ENCODE data around the gene CXorf58. TPM values are rescaled to one million over a fixed set of nuclear protein-coding genes. Genes with fewer than 3 reads are reported as not detected.

CXorf58 gene
- total and polyA plus RNA-seq, 2 of the 4 experiments (the other 2 are of a cell fraction), result not detected

GRCh38 chrX:23883737-23884354, 24.0 kb upstream of the CXorf58 start:
- Histone ChIP-seq H2AFZ (replicated peaks; ENCODE audit: low read length, poor library complexity) (peak overlapping the region; percentile 64), H2BK5ac (ENCODE audit: low read depth, low read length, poor library complexity, severe bottlenecking) (peak overlapping the region; percentile 72), H3K9ac (ENCODE audit: low read depth, low read length) (no peak overlapping the region), H3K4me2 (ENCODE audit: low read depth, low read length) (peak overlapping the region; percentile 62), H3K27me3 (ENCODE audit: control insufficient read depth, insufficient read depth, low read length) (no peaks in the 10 kb centered on the region), H3K23ac (ENCODE audit: low read depth, low read length) (no peak overlapping the region), H2BK120ac (ENCODE audit: low read depth, low read length) (peak overlapping the region; percentile 72), H4K8ac (ENCODE audit: low read depth in 2 of 2, low read length in 2 of 2) (peak overlapping the region in 1 of 2 experiments; percentile 28; a peak in 1 of 4 replicates), H4K91ac (ENCODE audit: insufficient read depth, low read depth, low read length) (no peak overlapping the region; the same call in 1 of the 2 replicates), H3K4me1 (ENCODE audit: control insufficient read depth, insufficient read depth, low read length) (peaks cover 9% of the 10 kb centered on the region; the same call in 1 of the 2 replicates), H3K56ac (ENCODE audit: extremely low read depth, insufficient read depth, low read length) (no peak overlapping the region; the same call in 1 of the 2 replicates), H3K4ac (ENCODE audit: low read depth, low read length) (peak overlapping the region; percentile 55), H3K27ac (ENCODE audit: insufficient read depth, low read length) (peak overlapping the region; percentile 62), H4K20me1 (ENCODE audit: insufficient read depth, low read length) (no peaks in the 10 kb centered on the region), H3K18ac (ENCODE audit: low read depth, low read length) (peak overlapping the region; percentile 36; the same call in 1 of the 2 replicates), H3K9me1 (ENCODE audit: insufficient read depth, low read length) (no peaks in the 10 kb centered on the region), H2AK5ac (ENCODE audit: low read depth, low read length) (no peak overlapping the region), H4K5ac (ENCODE audit: low read depth, low read length) (peak overlapping the region; percentile 36; the same call in 1 of the 2 replicates), H2AK9ac (replicated peaks; ENCODE audit: low read depth, low read length, poor library complexity) (peak overlapping the region; percentile 10), H3K4me3 (ENCODE audit: insufficient read depth, low read depth, low read length) (no peak overlapping the region), H3K79me1 (ENCODE audit: low read depth in 1 of 2, low read length in 2 of 2) (0 out of 4 replicates have a peak, but pooled peaks cover 0 to 3% of the 10 kb centered on the region in 2 experiments), H3K36me3 (ENCODE audit: control insufficient read depth, insufficient read depth, low read length) (no peaks in the 10 kb centered on the region), H2BK15ac (ENCODE audit: low read depth, low read length) (no peak overlapping the region), H3K9me3 (ENCODE audit: control insufficient read depth, insufficient read depth, low read length) (no peaks in the 10 kb centered on the region), H2BK20ac (ENCODE audit: low read depth, low read length) (no peak overlapping the region; the same call in 1 of the 2 replicates), H3K14ac (replicated peaks; ENCODE audit: low read depth, low read length) (peak overlapping the region; percentile 40; the same call in 1 of the 2 replicates)
- TF ChIP-seq RFX5 (IDR thresholded peaks at IDR 0.05; ENCODE audit: low read depth, low read length) (no peak), CTCF (conservative IDR thresholded peaks at IDR 0.05; ENCODE audit: low read depth, low read length) (no peak), MAZ (IDR thresholded peaks at IDR 0.05; ENCODE audit: borderline replicate concordance, low read depth, low read length) (no peak), FOS (IDR thresholded peaks at IDR 0.05; ENCODE audit: low read depth, low read length) (peak; percentile 28; the same call in 1 of the 2 replicates), SMC3 (IDR thresholded peaks at IDR 0.05; ENCODE audit: low read depth, low read length) (no peak), MXI1 (IDR thresholded peaks at IDR 0.05; ENCODE audit: borderline replicate concordance, low read depth, low read length) (0 out of 2 replicates have a peak, but pooled peaks have one; percentile 33)
- 31% methylated on average over 3 of the region's 9 CpGs; no CpG with 5 or more reads in 1 of the 2 experiments for WGBS, 2 experiments (ENCODE audit: extremely low coverage in 2 of 2, insufficient read length in 1 of 2)
- peak; percentile 92 for ATAC-seq (ENCODE audit: low read depth)
- in situ Hi-C loops (cut with MboI; ENCODE audit: low sequenced_read_pairs) (no loop called here), dilution Hi-C loops (cut with HindIII; ENCODE audit: low sequenced_read_pairs, unreplicated experiment) (no loop called here), intact Hi-C loops (cut with micrococcal nuclease) (no loop called here)
- ChIA-PET POLR2A (ENCODE audit: unreplicated experiment) (no interaction called here), CTCF (no interaction called here)
- no TSS peak for BruUV-seq (replicated peaks)
- DNase-seq, result peak; percentile 85

Data from IMR-90 (cell line).